Peyer's patch (tissue), 4 donors: Measurements from ENCODE around the gene ROBO2. TPM values are rescaled to one million over a fixed set of nuclear protein-coding genes. Genes with fewer than 3 reads are reported as not detected.

Experiments used
- DNase-seq, 3 donors: peaks; one replicate each; pipeline ENCODE4 v3.0.0-alpha.2; 2017 to 2019
- H3K27ac ChIP-seq, 4 donors: fragments of 200-600 bp; sonication (generic); one replicate each; pipeline ENCODE4 v1.5.1; 2016 to 2019
- H3K27me3 ChIP-seq, 2 donors: fragments of 200-600 bp; sonication (generic); one replicate each; pipeline ENCODE4 v1.5.1; 2019
- H3K36me3 ChIP-seq, 3 donors: fragments of 200-600 bp; sonication (generic); one replicate each; pipeline ENCODE4 v1.5.1; 2016 to 2019
- H3K4me1 ChIP-seq, 4 donors: fragments of 200-600 bp; sonication (generic); one replicate each; pipeline ENCODE4 v1.5.1; 2016 to 2019
- H3K4me3 ChIP-seq, 4 donors: fragments of 200-600 bp; sonication (generic); 1 replicate in 3 of 4; 2 replicates in 1 of 4; pipeline ENCODE4 v1.5.1; 2016 to 2019; ENCODE audit warnings: mild to moderate bottlenecking in 1 of 4
- H3K9me3 ChIP-seq, 4 donors: fragments of 200-600 bp; sonication (generic); one replicate each; pipeline ENCODE4 v1.5.1; 2016 to 2019; ENCODE audit warnings: mild to moderate bottlenecking in 1 of 4
- POLR2A ChIP-seq, 2 donors: fragments of 450-650 bp; IDR thresholded peaks; one replicate each; pipeline ENCODE4 v1.5.1; 2017; ENCODE audit warnings: antibody characterized with exemption in 2 of 2, mild to moderate bottlenecking in 2 of 2, moderate library complexity in 2 of 2
- total RNA-seq, 4 donors: library from RNA; depleted of rRNA; stranded (reverse); fragments of >200 nt; gene quantifications; one replicate each; pipeline ENCODE4 v1.1.0, GENCODE V29; 2016
- TF ChIP-seq, protein P1 (sequence below), 6 experiments: fragments of 450-650 bp in 4 of 6; fragments of 200-600 bp in 2 of 6; sonication (generic) in 1 of 6; IDR thresholded peaks; one replicate each; pipeline ENCODE4 v1.5.1; 2017 to 2019; ENCODE audit warnings: antibody characterized with exemption in 6 of 6, mild to moderate bottlenecking in 3 of 6, moderate library complexity in 1 of 6

The ROBO2 gene
- total RNA-seq, 4 donors from 2014 or later: 1.1 to 5.4 (median 3.4) TPM

DNA sequence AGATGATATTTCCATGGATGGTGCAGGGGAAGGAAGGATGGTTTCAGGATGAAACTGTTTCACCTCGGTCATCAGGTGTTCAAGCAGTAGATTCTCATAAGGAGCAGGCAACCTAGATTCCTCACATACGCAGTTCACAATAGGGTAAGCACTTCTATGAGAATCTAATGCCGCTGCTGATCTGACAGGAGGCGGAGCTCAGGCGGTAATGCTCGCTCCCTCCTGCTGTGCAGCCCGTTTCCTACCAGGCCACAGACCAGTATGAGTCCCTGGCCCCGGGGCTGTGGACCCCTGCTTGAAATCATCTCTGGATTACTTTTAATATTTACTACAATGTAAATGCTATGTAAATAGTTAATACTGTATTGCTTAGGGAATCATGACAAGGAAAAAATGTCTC, 241.8 kb downstream of the ROBO2 start:
- H3K36me3 ChIP-seq: no peaks in the 10 kb centered on the region
- no peak overlapping the region for H3K4me3 ChIP-seq
- no peaks in the 10 kb centered on the region for H3K9me3 ChIP-seq
- no peak for DNase-seq
- TF ChIP-seq, protein P1, sequence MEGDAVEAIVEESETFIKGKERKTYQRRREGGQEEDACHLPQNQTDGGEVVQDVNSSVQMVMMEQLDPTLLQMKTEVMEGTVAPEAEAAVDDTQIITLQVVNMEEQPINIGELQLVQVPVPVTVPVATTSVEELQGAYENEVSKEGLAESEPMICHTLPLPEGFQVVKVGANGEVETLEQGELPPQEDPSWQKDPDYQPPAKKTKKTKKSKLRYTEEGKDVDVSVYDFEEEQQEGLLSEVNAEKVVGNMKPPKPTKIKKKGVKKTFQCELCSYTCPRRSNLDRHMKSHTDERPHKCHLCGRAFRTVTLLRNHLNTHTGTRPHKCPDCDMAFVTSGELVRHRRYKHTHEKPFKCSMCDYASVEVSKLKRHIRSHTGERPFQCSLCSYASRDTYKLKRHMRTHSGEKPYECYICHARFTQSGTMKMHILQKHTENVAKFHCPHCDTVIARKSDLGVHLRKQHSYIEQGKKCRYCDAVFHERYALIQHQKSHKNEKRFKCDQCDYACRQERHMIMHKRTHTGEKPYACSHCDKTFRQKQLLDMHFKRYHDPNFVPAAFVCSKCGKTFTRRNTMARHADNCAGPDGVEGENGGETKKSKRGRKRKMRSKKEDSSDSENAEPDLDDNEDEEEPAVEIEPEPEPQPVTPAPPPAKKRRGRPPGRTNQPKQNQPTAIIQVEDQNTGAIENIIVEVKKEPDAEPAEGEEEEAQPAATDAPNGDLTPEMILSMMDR (IDR thresholded peaks at IDR 0.05): no peak
- TF ChIP-seq POLR2A (IDR thresholded peaks at IDR 0.05): no peak
- H3K27me3 ChIP-seq: no peaks in the 10 kb centered on the region
- H3K27ac ChIP-seq: no peak overlapping the region
- no peaks in the 10 kb centered on the region for H3K4me1 ChIP-seq

DNA sequence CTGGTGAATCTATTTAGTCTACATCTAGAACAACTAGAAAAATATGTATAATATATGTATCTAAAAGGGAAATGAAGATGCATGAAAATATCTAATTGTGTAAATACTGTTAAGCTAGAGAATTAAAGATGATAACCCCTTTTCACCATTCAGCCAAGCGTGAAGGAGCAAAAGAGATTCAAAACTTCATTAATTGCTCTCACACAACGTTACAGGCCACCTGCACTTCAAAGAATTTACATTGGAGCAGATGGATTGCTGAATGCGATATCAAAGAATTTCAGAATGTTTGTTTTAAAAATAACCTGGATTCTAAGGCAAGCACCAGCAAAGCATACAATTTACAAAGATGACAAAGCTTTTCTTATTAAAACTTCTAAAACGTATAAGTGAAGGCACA, 243.2 kb downstream of the ROBO2 start:
- H3K9me3 ChIP-seq: no peaks in the 10 kb centered on the region
- H3K27ac ChIP-seq: no peak overlapping the region
- no peak overlapping the region for H3K4me3 ChIP-seq
- H3K27me3 ChIP-seq: no peaks in the 10 kb centered on the region
- no peak for DNase-seq
- H3K4me1 ChIP-seq: no peaks in the 10 kb centered on the region
- no peaks in the 10 kb centered on the region for H3K36me3 ChIP-seq
- TF ChIP-seq POLR2A (IDR thresholded peaks at IDR 0.05): no peak
- TF ChIP-seq, protein P1 (IDR thresholded peaks at IDR 0.05): no peak

DNA sequence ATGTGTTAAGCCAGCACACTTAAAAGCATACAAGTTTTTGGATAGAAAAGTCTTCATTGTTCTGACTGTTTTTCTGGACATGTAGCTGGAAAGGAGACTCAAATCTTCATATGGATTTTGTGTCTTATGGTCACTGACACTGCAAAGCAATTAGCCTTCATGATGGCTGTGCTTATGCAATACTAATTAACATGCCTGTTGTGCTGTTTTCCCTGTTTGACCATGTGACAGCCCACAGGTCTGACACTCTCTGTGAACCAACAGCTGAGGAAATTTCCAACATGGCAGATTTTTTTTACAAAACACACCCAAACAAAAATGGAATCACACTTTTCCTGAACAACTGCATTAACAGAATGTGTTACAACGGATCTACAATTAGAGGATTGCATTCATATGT, 248.4 kb downstream of the ROBO2 start:
- no peaks in the 10 kb centered on the region for H3K27me3 ChIP-seq
- TF ChIP-seq POLR2A (IDR thresholded peaks at IDR 0.05): no peak
- TF ChIP-seq, protein P1 (IDR thresholded peaks at IDR 0.05): no peak
- H3K36me3 ChIP-seq: no peaks in the 10 kb centered on the region
- no peaks in the 10 kb centered on the region for H3K4me1 ChIP-seq
- no peak for DNase-seq
- no peak overlapping the region for H3K4me3 ChIP-seq
- H3K9me3 ChIP-seq: no peaks in the 10 kb centered on the region
- H3K27ac ChIP-seq: no peak overlapping the region

DNA sequence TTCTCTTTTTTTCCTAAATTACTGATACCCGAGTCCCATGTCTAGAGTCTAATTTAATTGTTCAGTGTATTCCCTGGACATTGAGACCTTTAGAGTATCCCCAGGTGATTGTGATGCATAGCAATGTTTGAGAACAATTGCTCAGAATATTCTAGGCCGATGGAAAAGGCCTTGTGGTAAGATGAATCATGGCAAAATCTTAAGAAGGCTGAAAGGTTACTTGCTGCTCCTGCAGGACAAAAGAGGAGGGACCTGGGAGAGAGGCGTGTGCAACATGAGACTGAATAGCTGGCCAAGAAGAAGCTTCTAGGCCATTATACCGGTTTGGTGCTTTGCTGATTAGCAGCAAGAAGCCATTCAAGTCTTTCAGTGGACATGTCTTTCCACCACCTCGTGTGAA, 256.6 kb downstream of the ROBO2 start:
- no peak for DNase-seq
- TF ChIP-seq, protein P1 (IDR thresholded peaks at IDR 0.05): no peak
- TF ChIP-seq POLR2A (IDR thresholded peaks at IDR 0.05): no peak
- Histone ChIP-seq H3K36me3 (no peaks in the 10 kb centered on the region), H3K27me3 (no peaks in the 10 kb centered on the region), H3K4me1 (no peaks in the 10 kb centered on the region), H3K9me3 (no peaks in the 10 kb centered on the region), H3K4me3 (no peak overlapping the region), H3K27ac (no peak overlapping the region)

DNA sequence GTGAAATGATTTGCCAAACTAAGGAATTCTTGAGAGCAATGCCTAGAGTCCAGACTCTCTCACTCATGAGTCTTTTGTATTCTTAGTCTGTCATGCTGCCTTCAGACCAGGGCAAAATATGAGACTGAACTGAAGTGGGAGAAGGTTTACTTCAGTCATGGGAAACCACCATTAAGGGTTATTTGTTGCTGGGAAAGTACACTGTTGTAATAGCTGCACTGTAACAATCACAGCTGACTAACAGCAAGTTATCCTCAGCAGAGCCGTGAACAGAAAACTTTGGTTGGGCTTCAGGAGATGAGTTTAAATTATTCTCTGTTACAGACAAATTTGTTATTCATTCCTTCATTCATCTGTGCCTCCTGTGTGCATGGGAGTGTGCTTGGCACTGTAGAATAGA, 258.5 kb downstream of the ROBO2 start:
- H3K27me3 ChIP-seq: no peaks in the 10 kb centered on the region
- no peak for TF ChIP-seq POLR2A (IDR thresholded peaks at IDR 0.05)
- TF ChIP-seq, protein P1 (IDR thresholded peaks at IDR 0.05): no peak
- no peaks in the 10 kb centered on the region for H3K4me1 ChIP-seq
- no peaks in the 10 kb centered on the region for H3K9me3 ChIP-seq
- DNase-seq: no peak
- no peak overlapping the region for H3K4me3 ChIP-seq
- H3K27ac ChIP-seq: no peak overlapping the region
- H3K36me3 ChIP-seq: no peaks in the 10 kb centered on the region
